Liver (tissue), 3 donors: ENCODE data around the gene KL.

Experiments
- CTCF ChIP-seq: fragments of 150-350 bp; IDR thresholded peaks from 2 replicates; pipeline ENCODE4 v1.5.1; 2017; ENCODE audit warnings: improper control_type of control experiment, low read depth, low read length; ENCODE audit not compliant: missing input control
- EGR1 ChIP-seq, 2 donors: IDR thresholded peaks; 2 replicates each; pipeline ENCODE4 v1.6.1; 2016 to 2018; ENCODE audit warnings: antibody characterized with exemption in 2 of 2, low read depth in 2 of 2
- GABPA ChIP-seq, 2 donors: IDR thresholded peaks in 1 of 2; conservative IDR thresholded peaks in 1 of 2; 2 replicates each; pipeline ENCODE4 v1.6.1; 2016; ENCODE audit warnings: antibody characterized with exemption in 2 of 2, mild to moderate bottlenecking in 1 of 2, moderate library complexity in 1 of 2
- TAF1 ChIP-seq: conservative IDR thresholded peaks from 2 replicates; pipeline ENCODE4 v1.6.1; 2016; ENCODE audit warnings: antibody characterized with exemption, mild to moderate bottlenecking
- TF ChIP-seq, protein P1 (sequence below): IDR thresholded peaks from 2 replicates; pipeline ENCODE4 v1.6.1; 2016; ENCODE audit warnings: antibody characterized with exemption, mild to moderate bottlenecking
- donor health status: healthy.
- donor health status: healthy.

DNA sequence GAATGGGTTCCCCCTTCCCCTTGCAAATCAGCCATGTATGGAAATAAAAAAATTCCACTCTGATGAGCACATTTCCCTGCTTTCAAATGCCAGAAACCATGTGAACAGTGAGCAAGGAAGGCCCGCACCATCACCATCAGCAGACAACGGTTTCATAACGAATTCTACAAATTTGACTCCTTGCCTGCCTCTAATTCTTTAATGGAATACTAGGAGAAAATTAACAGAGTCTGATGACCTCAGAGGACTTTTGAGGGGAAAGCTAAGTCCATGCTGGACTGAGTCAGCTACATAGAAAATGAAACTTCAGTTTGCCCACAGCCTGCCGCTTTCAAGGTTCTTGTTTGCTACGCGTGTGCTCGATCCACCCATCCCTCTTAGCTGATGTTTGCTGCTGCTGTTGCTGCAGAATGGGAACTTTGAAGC, 46.7 kb upstream of the KL start:
- TF ChIP-seq EGR1 (IDR thresholded peaks at IDR 0.05; ENCODE audit: low read depth in 2 of 2) = no peak
- TF ChIP-seq CTCF = no peak
- TF ChIP-seq, protein P1, sequence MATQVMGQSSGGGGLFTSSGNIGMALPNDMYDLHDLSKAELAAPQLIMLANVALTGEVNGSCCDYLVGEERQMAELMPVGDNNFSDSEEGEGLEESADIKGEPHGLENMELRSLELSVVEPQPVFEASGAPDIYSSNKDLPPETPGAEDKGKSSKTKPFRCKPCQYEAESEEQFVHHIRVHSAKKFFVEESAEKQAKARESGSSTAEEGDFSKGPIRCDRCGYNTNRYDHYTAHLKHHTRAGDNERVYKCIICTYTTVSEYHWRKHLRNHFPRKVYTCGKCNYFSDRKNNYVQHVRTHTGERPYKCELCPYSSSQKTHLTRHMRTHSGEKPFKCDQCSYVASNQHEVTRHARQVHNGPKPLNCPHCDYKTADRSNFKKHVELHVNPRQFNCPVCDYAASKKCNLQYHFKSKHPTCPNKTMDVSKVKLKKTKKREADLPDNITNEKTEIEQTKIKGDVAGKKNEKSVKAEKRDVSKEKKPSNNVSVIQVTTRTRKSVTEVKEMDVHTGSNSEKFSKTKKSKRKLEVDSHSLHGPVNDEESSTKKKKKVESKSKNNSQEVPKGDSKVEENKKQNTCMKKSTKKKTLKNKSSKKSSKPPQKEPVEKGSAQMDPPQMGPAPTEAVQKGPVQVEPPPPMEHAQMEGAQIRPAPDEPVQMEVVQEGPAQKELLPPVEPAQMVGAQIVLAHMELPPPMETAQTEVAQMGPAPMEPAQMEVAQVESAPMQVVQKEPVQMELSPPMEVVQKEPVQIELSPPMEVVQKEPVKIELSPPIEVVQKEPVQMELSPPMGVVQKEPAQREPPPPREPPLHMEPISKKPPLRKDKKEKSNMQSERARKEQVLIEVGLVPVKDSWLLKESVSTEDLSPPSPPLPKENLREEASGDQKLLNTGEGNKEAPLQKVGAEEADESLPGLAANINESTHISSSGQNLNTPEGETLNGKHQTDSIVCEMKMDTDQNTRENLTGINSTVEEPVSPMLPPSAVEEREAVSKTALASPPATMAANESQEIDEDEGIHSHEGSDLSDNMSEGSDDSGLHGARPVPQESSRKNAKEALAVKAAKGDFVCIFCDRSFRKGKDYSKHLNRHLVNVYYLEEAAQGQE = no peak
- TF ChIP-seq TAF1 = no peak
- TF ChIP-seq GABPA (IDR thresholded peaks at IDR 0.05 in 1 of 2, conservative IDR thresholded peaks at IDR 0.05 in 1 of 2) = no peak
